ENCODE data around the gene AKAP17A.
"Not testable (repeated sequence)": the region's sequence is repeated elsewhere in the genome, so short reads cannot be mapped to it uniquely, and the experiment has no call there.

DNA sequence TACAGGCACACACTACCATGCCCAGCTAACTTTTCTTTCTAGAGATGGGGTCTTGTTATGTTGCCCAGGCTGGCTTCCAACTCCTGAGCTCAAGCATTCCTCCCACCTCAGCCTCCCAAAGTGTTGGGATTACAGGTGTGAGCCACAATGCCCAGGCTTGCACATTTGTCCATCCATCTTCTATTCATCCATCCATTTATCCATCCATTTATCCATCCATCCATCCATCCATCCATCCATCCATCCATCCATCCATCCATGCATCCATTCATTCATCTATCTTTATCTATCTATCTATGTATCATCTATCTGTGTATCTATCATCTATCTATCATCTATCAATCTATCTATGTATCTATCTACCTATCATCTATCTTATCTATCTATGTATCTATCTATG lies 34.0 kb upstream of the AKAP17A start:
- TF ChIP-seq, protein P1, sequence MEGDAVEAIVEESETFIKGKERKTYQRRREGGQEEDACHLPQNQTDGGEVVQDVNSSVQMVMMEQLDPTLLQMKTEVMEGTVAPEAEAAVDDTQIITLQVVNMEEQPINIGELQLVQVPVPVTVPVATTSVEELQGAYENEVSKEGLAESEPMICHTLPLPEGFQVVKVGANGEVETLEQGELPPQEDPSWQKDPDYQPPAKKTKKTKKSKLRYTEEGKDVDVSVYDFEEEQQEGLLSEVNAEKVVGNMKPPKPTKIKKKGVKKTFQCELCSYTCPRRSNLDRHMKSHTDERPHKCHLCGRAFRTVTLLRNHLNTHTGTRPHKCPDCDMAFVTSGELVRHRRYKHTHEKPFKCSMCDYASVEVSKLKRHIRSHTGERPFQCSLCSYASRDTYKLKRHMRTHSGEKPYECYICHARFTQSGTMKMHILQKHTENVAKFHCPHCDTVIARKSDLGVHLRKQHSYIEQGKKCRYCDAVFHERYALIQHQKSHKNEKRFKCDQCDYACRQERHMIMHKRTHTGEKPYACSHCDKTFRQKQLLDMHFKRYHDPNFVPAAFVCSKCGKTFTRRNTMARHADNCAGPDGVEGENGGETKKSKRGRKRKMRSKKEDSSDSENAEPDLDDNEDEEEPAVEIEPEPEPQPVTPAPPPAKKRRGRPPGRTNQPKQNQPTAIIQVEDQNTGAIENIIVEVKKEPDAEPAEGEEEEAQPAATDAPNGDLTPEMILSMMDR (conservative IDR thresholded peaks at IDR 0.05 in 1 of 2, IDR thresholded peaks at IDR 0.05 in 1 of 2; ENCODE audit: low read depth in 1 of 2, low read length in 2 of 2) = not testable (repeated sequence)
- TF ChIP-seq EZH2 (IDR thresholded peaks at IDR 0.05; ENCODE audit: low read length, missing control alignments) = not testable (repeated sequence)

Measured in fibroblast of lung (primary cell).